Measurements from ENCODE around the gene PALM3. TPM values are rescaled to one million over a fixed set of nuclear protein-coding genes. Genes with fewer than 3 reads are reported as not detected.
A peak's percentile ranks its signal among the peaks of the same experiment; 100 is the strongest.

The PALM3 gene
- not detected for total RNA-seq
- not detected for total RNA-seq (2013)

GRCh38 chr19:14061751-14062557 is at the start of gene PALM3:
PALM3 (minus strand) TSS chr19:14062076; CDS start chr19:14061980, 96 bp downstream.
- Histone ChIP-seq H3K36me3 (ENCODE audit: control insufficient read depth, insufficient read depth, low read length) (no peaks in the 10 kb centered on the region), H3K27me3 (ENCODE audit: control insufficient read depth, insufficient read depth, low read length) (peaks cover 20% of the 10 kb centered on the region), H3K9me3 (ENCODE audit: control insufficient read depth, insufficient read depth, low read length) (no peaks in the 10 kb centered on the region), H3K4me1 (ENCODE audit: control insufficient read depth, insufficient read depth, low read length) (peaks cover 21% of the 10 kb centered on the region), H3K27ac (ENCODE audit: low read length) (no peak within 1 kb of the TSS), H3K4me3 (ENCODE audit: low read length) (no peak within 1 kb of the TSS)
- Mint-ChIP-seq H3K9me3 (no peaks in the 10 kb centered on the region), H3K36me3 (no peaks in the 10 kb centered on the region), H3K27ac (no peak within 1 kb of the TSS), H3K27me3 (ENCODE audit: low read depth in 2 of 2) (peaks cover 20 to 34% of the 10 kb centered on the region in 2 donors), H3K4me3 (no peak within 1 kb of the TSS), H3K4me1 (peaks cover 9 to 15% of the 10 kb centered on the region in 2 donors)
- intact Hi-C loops (cut with micrococcal nuclease): no loop called here
- DNase-seq (no peak), ATAC-seq (no peak)
- 78% methylated on average over 19 of the region's 19 CpGs for WGBS (ENCODE audit: insufficient coverage)
- TF ChIP-seq, protein P1, sequence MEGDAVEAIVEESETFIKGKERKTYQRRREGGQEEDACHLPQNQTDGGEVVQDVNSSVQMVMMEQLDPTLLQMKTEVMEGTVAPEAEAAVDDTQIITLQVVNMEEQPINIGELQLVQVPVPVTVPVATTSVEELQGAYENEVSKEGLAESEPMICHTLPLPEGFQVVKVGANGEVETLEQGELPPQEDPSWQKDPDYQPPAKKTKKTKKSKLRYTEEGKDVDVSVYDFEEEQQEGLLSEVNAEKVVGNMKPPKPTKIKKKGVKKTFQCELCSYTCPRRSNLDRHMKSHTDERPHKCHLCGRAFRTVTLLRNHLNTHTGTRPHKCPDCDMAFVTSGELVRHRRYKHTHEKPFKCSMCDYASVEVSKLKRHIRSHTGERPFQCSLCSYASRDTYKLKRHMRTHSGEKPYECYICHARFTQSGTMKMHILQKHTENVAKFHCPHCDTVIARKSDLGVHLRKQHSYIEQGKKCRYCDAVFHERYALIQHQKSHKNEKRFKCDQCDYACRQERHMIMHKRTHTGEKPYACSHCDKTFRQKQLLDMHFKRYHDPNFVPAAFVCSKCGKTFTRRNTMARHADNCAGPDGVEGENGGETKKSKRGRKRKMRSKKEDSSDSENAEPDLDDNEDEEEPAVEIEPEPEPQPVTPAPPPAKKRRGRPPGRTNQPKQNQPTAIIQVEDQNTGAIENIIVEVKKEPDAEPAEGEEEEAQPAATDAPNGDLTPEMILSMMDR (IDR thresholded peaks at IDR 0.05): no peak

- Histone ChIP-seq H3K27ac (ENCODE audit: low read length) (no peak overlapping the region), H3K27me3 (ENCODE audit: control insufficient read depth, insufficient read depth, low read length) (no peaks in the 10 kb centered on the region), H3K36me3 (ENCODE audit: control insufficient read depth, insufficient read depth, low read length) (peaks cover 2% of the 10 kb centered on the region), H3K4me3 (ENCODE audit: low read length) (no peak overlapping the region), H3K9me3 (ENCODE audit: control insufficient read depth, insufficient read depth, low read length) (no peaks in the 10 kb centered on the region), H3K4me1 (ENCODE audit: control insufficient read depth, insufficient read depth, low read length) (peaks cover 35% of the 10 kb centered on the region)
- Mint-ChIP-seq H3K4me1 (peaks cover 13 to 27% of the 10 kb centered on the region in 2 donors), H3K27me3 (ENCODE audit: low read depth in 2 of 2) (no peaks in the 10 kb centered on the region), H3K36me3 (no peaks in the 10 kb centered on the region), H3K4me3 (no peak overlapping the region), H3K27ac (peak overlapping the region in 1 of 2 donors; percentile 38), H3K9me3 (no peaks in the 10 kb centered on the region)
- ATAC-seq (no peak), DNase-seq (no peak)
- intact Hi-C loops (cut with micrococcal nuclease): no loop called here
- WGBS (ENCODE audit: insufficient coverage): 88% methylated on average over 1 of the region's 1 CpG
- TF ChIP-seq, protein P1 (IDR thresholded peaks at IDR 0.05): no peak
Observed at GRCh38 chr19:14111486-14111885, 49.6 kb upstream of the PALM3 start.

GRCh38 chr19:14110650-14111049 is 48.8 kb upstream of the PALM3 start:
- H3K4me1 Mint-ChIP-seq: peaks cover 5 to 21% of the 10 kb centered on the region in 2 donors
- DNase-seq: no peak
- intact Hi-C loops (cut with micrococcal nuclease): no loop called here
- TF ChIP-seq, protein P1 (IDR thresholded peaks at IDR 0.05): no peak
- no peaks in the 10 kb centered on the region for H3K9me3 Mint-ChIP-seq
- Histone ChIP-seq H3K27ac (ENCODE audit: low read length) (no peak overlapping the region), H3K27me3 (ENCODE audit: control insufficient read depth, insufficient read depth, low read length) (no peaks in the 10 kb centered on the region), H3K36me3 (ENCODE audit: control insufficient read depth, insufficient read depth, low read length) (peaks cover 6% of the 10 kb centered on the region), H3K9me3 (ENCODE audit: control insufficient read depth, insufficient read depth, low read length) (no peaks in the 10 kb centered on the region), H3K4me3 (ENCODE audit: low read length) (no peak overlapping the region), H3K4me1 (ENCODE audit: control insufficient read depth, insufficient read depth, low read length) (peaks cover 26% of the 10 kb centered on the region)
- no peak for ATAC-seq
- H3K4me3 Mint-ChIP-seq: no peak overlapping the region
- no peak overlapping the region for H3K27ac Mint-ChIP-seq
- 93% methylated on average over 2 of the region's 2 CpGs for WGBS (ENCODE audit: insufficient coverage)
- no peaks in the 10 kb centered on the region for H3K27me3 Mint-ChIP-seq (ENCODE audit: low read depth in 2 of 2)
- H3K36me3 Mint-ChIP-seq: no peaks in the 10 kb centered on the region

Measured in natural killer cell (primary cell).